ENCODE measurements around the gene DELE1. TPM values are rescaled to one million over a fixed set of nuclear protein-coding genes. Genes with fewer than 3 reads are reported as not detected.
A peak's percentile ranks its signal among the peaks of the same experiment; 100 is the strongest.

DELE1 gene
- total RNA-seq, 3 donors from 2014 or later = 40.3 to 59.8 (median 49.8) TPM

- ATAC-seq = no peak
- H3K27me3 Mint-ChIP-seq (ENCODE audit: low read depth) = no peaks in the 10 kb centered on the region
- DNase-seq = no peak
- H3K36me3 Mint-ChIP-seq (ENCODE audit: insufficient read depth) = no peaks in the 10 kb centered on the region
- peaks cover 27% of the 10 kb centered on the region for H3K4me1 Mint-ChIP-seq (ENCODE audit: low read depth)
- H3K4me3 Mint-ChIP-seq = no peak overlapping the region
- no peaks in the 10 kb centered on the region for H3K9me3 Mint-ChIP-seq
Observed at GRCh38 chr5:141966275-141966962, 42.7 kb downstream of the DELE1 start.

GRCh38 chr5:141966963-141967333 lies 43.3 kb downstream of the DELE1 start:
- H3K4me1 Mint-ChIP-seq (ENCODE audit: low read depth) = peaks cover 26% of the 10 kb centered on the region
- DNase-seq (no peak), ATAC-seq (no peak)
- H3K36me3 Mint-ChIP-seq (ENCODE audit: insufficient read depth) = no peaks in the 10 kb centered on the region
- no peaks in the 10 kb centered on the region for H3K27me3 Mint-ChIP-seq (ENCODE audit: low read depth)
- no peak overlapping the region for H3K4me3 Mint-ChIP-seq
- H3K9me3 Mint-ChIP-seq = no peaks in the 10 kb centered on the region

- Mint-ChIP-seq H3K9me3 (no peaks in the 10 kb centered on the region), H3K4me1 (ENCODE audit: low read depth) (peaks cover 32% of the 10 kb centered on the region), H3K36me3 (ENCODE audit: insufficient read depth) (peaks cover 5% of the 10 kb centered on the region), H3K27me3 (ENCODE audit: low read depth) (no peaks in the 10 kb centered on the region), H3K4me3 (peak within 1 kb of the TSS; percentile 93)
- peak; percentile 88 for DNase-seq
- peak; percentile 98 for ATAC-seq
Observed at GRCh38 chr5:141968914-141969608, 45.4 kb downstream of the DELE1 start, which contains the start of gene RNF14. Gene RNF14 (plus strand): TSS chr5:141969105. CDS start chr5:141973589, 4,484 bp downstream.

GRCh38 chr5:141969783-141970771 lies 46.4 kb downstream of the DELE1 start:
- H3K9me3 Mint-ChIP-seq = no peaks in the 10 kb centered on the region
- DNase-seq (no peak), ATAC-seq (no peak)
- peaks cover 15% of the 10 kb centered on the region for H3K36me3 Mint-ChIP-seq (ENCODE audit: insufficient read depth)
- H3K4me1 Mint-ChIP-seq (ENCODE audit: low read depth) = peaks cover 42% of the 10 kb centered on the region
- H3K4me3 Mint-ChIP-seq = peak overlapping the region; percentile 93
- no peaks in the 10 kb centered on the region for H3K27me3 Mint-ChIP-seq (ENCODE audit: low read depth)

- no peaks in the 10 kb centered on the region for H3K9me3 Mint-ChIP-seq
- ATAC-seq = peak; percentile 12 to 22
- H3K4me1 Mint-ChIP-seq (ENCODE audit: low read depth) = peaks cover 43% of the 10 kb centered on the region
- no peak for DNase-seq
- peaks cover 27% of the 10 kb centered on the region for H3K36me3 Mint-ChIP-seq (ENCODE audit: insufficient read depth)
- H3K27me3 Mint-ChIP-seq (ENCODE audit: low read depth) = no peaks in the 10 kb centered on the region
- H3K4me3 Mint-ChIP-seq = peak overlapping the region; percentile 20
Observed at GRCh38 chr5:141973871-141974595, 50.4 kb downstream of the DELE1 start.

- Mint-ChIP-seq H3K27me3 (ENCODE audit: low read depth) (no peaks in the 10 kb centered on the region), H3K4me3 (no peak overlapping the region), H3K4me1 (ENCODE audit: low read depth) (peaks cover 28% of the 10 kb centered on the region), H3K9me3 (no peaks in the 10 kb centered on the region), H3K36me3 (ENCODE audit: insufficient read depth) (peaks cover 38% of the 10 kb centered on the region)
- DNase-seq (no peak), ATAC-seq (no peak)
Observed at GRCh38 chr5:141976176-141976575, 52.5 kb downstream of the DELE1 start.

GRCh38 chr5:141978389-141978788 lies 54.7 kb downstream of the DELE1 start:
- no peaks in the 10 kb centered on the region for H3K27me3 Mint-ChIP-seq (ENCODE audit: low read depth)
- H3K36me3 Mint-ChIP-seq (ENCODE audit: insufficient read depth) = peaks cover 42% of the 10 kb centered on the region
- no peaks in the 10 kb centered on the region for H3K9me3 Mint-ChIP-seq
- no peak for DNase-seq
- no peak for ATAC-seq
- H3K4me3 Mint-ChIP-seq = no peak overlapping the region
- H3K4me1 Mint-ChIP-seq (ENCODE audit: low read depth) = peaks cover 24% of the 10 kb centered on the region

- Mint-ChIP-seq H3K27me3 (ENCODE audit: low read depth) (no peaks in the 10 kb centered on the region), H3K36me3 (ENCODE audit: insufficient read depth) (peaks cover 36% of the 10 kb centered on the region), H3K4me1 (ENCODE audit: low read depth) (peaks cover 2% of the 10 kb centered on the region), H3K9me3 (no peaks in the 10 kb centered on the region), H3K4me3 (no peak overlapping the region)
- no peak for ATAC-seq
- DNase-seq = no peak
Observed at GRCh38 chr5:141982626-141983025, 59.0 kb downstream of the DELE1 start.

- no peak for DNase-seq
- H3K4me1 Mint-ChIP-seq (ENCODE audit: low read depth) = no peaks in the 10 kb centered on the region
- H3K27me3 Mint-ChIP-seq (ENCODE audit: low read depth) = no peaks in the 10 kb centered on the region
- no peak for ATAC-seq
- H3K4me3 Mint-ChIP-seq = no peak overlapping the region
- peaks cover 25% of the 10 kb centered on the region for H3K36me3 Mint-ChIP-seq (ENCODE audit: insufficient read depth)
- no peaks in the 10 kb centered on the region for H3K9me3 Mint-ChIP-seq
Observed at GRCh38 chr5:141986072-141986471, 62.4 kb downstream of the DELE1 start.

GRCh38 chr5:141989720-141990119 lies 66.0 kb downstream of the DELE1 start:
- H3K4me1 Mint-ChIP-seq (ENCODE audit: low read depth) = peaks cover 7% of the 10 kb centered on the region
- no peaks in the 10 kb centered on the region for H3K27me3 Mint-ChIP-seq (ENCODE audit: low read depth)
- H3K9me3 Mint-ChIP-seq = no peaks in the 10 kb centered on the region
- DNase-seq (no peak), ATAC-seq (no peak)
- peaks cover 28% of the 10 kb centered on the region for H3K36me3 Mint-ChIP-seq (ENCODE audit: insufficient read depth)
- no peak overlapping the region for H3K4me3 Mint-ChIP-seq

Other genes with a start within 250 kb of the DELE1 start
- 1 to 10 TPM in 2 of 3 donors, under 1 TPM in 1; 0.56 to 2.0 (median 1.1) TPM for gene ARAP3, start 241.6 kb upstream of the DELE1 start, total RNA-seq
- under 1 TPM; 0.05 to 0.24 (median 0.14) TPM for gene PCDH1, start 45.5 kb upstream of the DELE1 start, total RNA-seq
- under 1 TPM; 0.13 to 0.65 (median 0.24) TPM for gene PCDH12, start 34.3 kb downstream of the DELE1 start, total RNA-seq
- gene RNF14, start 45.2 kb downstream of the DELE1 start, total RNA-seq = 10 to 100 TPM; 33.9 to 37.9 (median 35.2) TPM
- 100 to 1,000 TPM; 147 to 196 (median 149) TPM for gene GNPDA1, start 89.2 kb downstream of the DELE1 start, total RNA-seq
- gene NDFIP1, start 184.9 kb downstream of the DELE1 start, total RNA-seq = 100 to 1,000 TPM; 115 to 145 (median 117) TPM